Progenitor cell of endocrine pancreas (in vitro differentiated cells): Measurements from ENCODE around the gene EEFSEC. TPM values are rescaled to one million over a fixed set of nuclear protein-coding genes. Genes with fewer than 3 reads are reported as not detected.

Experiments
- DNase-seq: peaks from one replicate; pipeline ENCODE4 v3.0.0; 2021; ENCODE audit warnings: low spot score; ENCODE audit not compliant: unreplicated experiment
- H3K27ac Mint-ChIP-seq: 2 replicates; pipeline ENCODE4 v1.8.0; 2021; ENCODE audit warnings: mild to moderate bottlenecking, moderate library complexity, mixed read lengths
- H3K27me3 Mint-ChIP-seq: 2 replicates; pipeline ENCODE4 v1.8.0; 2021; ENCODE audit warnings: mixed read lengths
- H3K36me3 Mint-ChIP-seq: 2 replicates; pipeline ENCODE4 v1.8.0; 2022; ENCODE audit warnings: mixed read lengths; ENCODE audit not compliant: insufficient read depth
- H3K4me1 Mint-ChIP-seq: 2 replicates; pipeline ENCODE4 v1.8.0; 2021; ENCODE audit warnings: low read depth, mixed read lengths
- H3K4me3 Mint-ChIP-seq: 2 replicates; pipeline ENCODE4 v1.8.0; 2021; ENCODE audit warnings: low read depth, mild to moderate bottlenecking, moderate library complexity, mixed read lengths
- H3K9me3 Mint-ChIP-seq: 2 replicates; pipeline ENCODE4 v1.8.0; 2021; ENCODE audit warnings: low read depth, mixed read lengths
- CTCF ChIP-seq: fragments of 200-600 bp; sonication (generic); IDR thresholded peaks from one replicate; pipeline ENCODE4 v1.5.0; 2021; ENCODE audit warnings: antibody characterized with exemption, mild to moderate bottlenecking; ENCODE audit not compliant: unreplicated experiment
- total RNA-seq: library from RNA; stranded (reverse); gene quantifications from 2 replicates; pipeline ENCODE4 v1.2.1, GENCODE V29; 2021

The EEFSEC gene
- total RNA-seq, 1 donor from 2014 or later = 11.8 TPM

GRCh38 chr3:128379367-128380160, 226.3 kb downstream of the EEFSEC start:
- Mint-ChIP-seq H3K36me3 (peaks cover 2% of the 10 kb centered on the region), H3K27ac (no peak overlapping the region), H3K4me3 (no peak overlapping the region), H3K4me1 (peaks cover 2% of the 10 kb centered on the region), H3K9me3 (no peaks in the 10 kb centered on the region), H3K27me3 (peaks cover 17% of the 10 kb centered on the region)
- no peak for TF ChIP-seq CTCF
- DNase-seq = no peak

- Mint-ChIP-seq H3K36me3 (peaks cover 2% of the 10 kb centered on the region), H3K4me1 (peaks cover 7% of the 10 kb centered on the region)
- DNase-seq = no peak
Observed at GRCh38 chr3:128380295-128380694, 227.0 kb downstream of the EEFSEC start.

DNA sequence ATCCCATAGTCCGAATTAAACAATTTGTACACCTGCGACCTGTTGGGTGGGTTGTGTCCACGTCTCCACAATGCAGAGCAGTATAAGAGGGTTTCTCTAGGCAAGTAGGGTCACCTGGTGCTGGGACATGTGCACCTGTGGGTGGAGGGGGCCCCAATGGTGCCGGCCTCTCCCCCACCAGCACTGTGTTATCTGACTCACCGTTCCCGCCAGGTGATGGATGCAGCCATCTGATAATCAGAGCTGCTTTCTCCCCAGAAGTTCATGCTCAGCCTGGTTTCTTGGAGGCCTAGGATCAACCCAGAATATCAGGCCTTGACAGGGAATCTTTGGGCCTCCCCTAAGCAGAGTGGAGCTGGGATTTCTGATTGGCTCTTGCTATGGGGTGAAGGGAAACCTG, 227.4 kb downstream of the EEFSEC start:
- Mint-ChIP-seq H3K9me3 (no peaks in the 10 kb centered on the region), H3K4me3 (no peak overlapping the region), H3K27me3 (peaks cover 18% of the 10 kb centered on the region), H3K36me3 (peaks cover 2% of the 10 kb centered on the region), H3K27ac (no peak overlapping the region), H3K4me1 (peaks cover 11% of the 10 kb centered on the region)
- no peak for TF ChIP-seq CTCF
- no peak for DNase-seq

More at GRCh38 chr3:128380295-128380694, 227.0 kb downstream of the EEFSEC start:
- no peak overlapping the region for H3K4me3 Mint-ChIP-seq
- no peak for TF ChIP-seq CTCF
- peaks cover 17% of the 10 kb centered on the region for H3K27me3 Mint-ChIP-seq
- no peak overlapping the region for H3K27ac Mint-ChIP-seq
- H3K9me3 Mint-ChIP-seq = no peaks in the 10 kb centered on the region

- H3K9me3 Mint-ChIP-seq = no peaks in the 10 kb centered on the region
- H3K27ac Mint-ChIP-seq = no peak overlapping the region
- DNase-seq = no peak
- peaks cover 11% of the 10 kb centered on the region for H3K4me1 Mint-ChIP-seq
- no peak for TF ChIP-seq CTCF
- no peak overlapping the region for H3K4me3 Mint-ChIP-seq
- H3K36me3 Mint-ChIP-seq = peaks cover 2% of the 10 kb centered on the region
- H3K27me3 Mint-ChIP-seq = peaks cover 21% of the 10 kb centered on the region
Observed at GRCh38 chr3:128381609-128382008, 228.3 kb downstream of the EEFSEC start.

DNA sequence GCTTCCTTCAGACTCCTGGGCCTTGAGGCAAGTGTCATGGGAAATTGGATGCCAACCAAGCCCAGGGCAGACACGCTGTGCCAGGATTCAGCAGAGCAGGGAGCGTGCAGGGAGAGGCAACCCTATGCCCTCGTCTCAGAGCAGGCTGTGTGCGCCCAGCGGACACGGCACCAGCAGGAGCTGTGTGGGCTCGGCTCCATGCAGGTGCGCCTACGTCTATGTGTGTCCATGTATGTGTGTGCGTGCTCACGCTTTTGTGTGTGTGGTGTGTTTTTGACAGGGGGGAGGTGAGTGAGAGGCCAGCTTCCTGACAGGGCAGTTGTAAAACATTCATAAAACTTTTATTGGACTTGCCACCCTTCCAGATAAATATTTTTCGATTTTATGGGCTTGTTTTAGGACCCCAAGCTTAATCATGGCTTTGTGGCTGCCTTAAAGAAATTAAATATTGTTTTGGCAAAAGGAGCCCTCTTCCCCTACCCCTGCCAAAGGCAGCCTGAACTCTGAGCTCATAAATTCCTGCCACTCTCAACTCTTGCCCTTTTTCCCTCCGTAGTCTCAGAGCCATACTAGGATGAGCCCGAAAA, 229.0 kb downstream of the EEFSEC start:
- H3K4me3 Mint-ChIP-seq = no peak overlapping the region
- H3K27me3 Mint-ChIP-seq = peaks cover 21% of the 10 kb centered on the region
- DNase-seq = no peak
- H3K27ac Mint-ChIP-seq = no peak overlapping the region
- no peak for TF ChIP-seq CTCF
- H3K4me1 Mint-ChIP-seq = peaks cover 11% of the 10 kb centered on the region
- H3K36me3 Mint-ChIP-seq = peaks cover 2% of the 10 kb centered on the region
- no peaks in the 10 kb centered on the region for H3K9me3 Mint-ChIP-seq
